H1 (cell line): ENCODE results near the gene TNFRSF11A. TPM values are rescaled to one million over a fixed set of nuclear protein-coding genes. Genes with fewer than 3 reads are reported as not detected.

ENCODE experiments used
- CTCF ChIA-PET: fragments of 300-600 bp; sonication (Branson Sonifier 250); formaldehyde crosslinking; loops from one replicate; lab custom pipeline; 2021; ENCODE audit not compliant: partially characterized antibody; lab: Charles Lee
- POLR2A ChIA-PET: fragments of 300-600 bp; sonication (Branson Sonifier 250); formaldehyde crosslinking; loops from one replicate; lab custom pipeline; 2021; ENCODE audit warnings: inconsistent platforms; ENCODE audit not compliant: partially characterized antibody; lab: Charles Lee
- DNase-seq, 2 experiments: peaks; one replicate each; pipeline versions ENCODE4 v3.0.0 to v3.0.0-alpha.2; 2010 to 2022; ENCODE audit warnings: low spot score in 2 of 2, low read depth in 1 of 2, mixed read lengths in 1 of 2
- FAIRE-seq: peaks from 2 replicates; lab custom pipeline; 2011; peaks lifted over from hg19 to GRCh38; lab: Jason Lieb, UNC
- H2AFZ ChIP-seq: 2 replicates; pipeline ENCODE4 v1.8.1; 2012; ENCODE audit warnings: low read length, inconsistent platforms
- H2AK5ac ChIP-seq: 2 replicates; pipeline ENCODE4 v1.6.1; 2013; ENCODE audit warnings: low read depth, low read length
- H2BK120ac ChIP-seq: replicated peaks from 2 replicates; pipeline ENCODE3; 2013; ENCODE audit warnings: low read depth, low read length, inconsistent platforms
- H2BK12ac ChIP-seq: 2 replicates; pipeline ENCODE4 v1.6.1; 2013; ENCODE audit warnings: low read depth, low read length
- H2BK15ac ChIP-seq: 2 replicates; pipeline ENCODE4 v1.6.1; 2013; ENCODE audit warnings: low read length
- H2BK20ac ChIP-seq: 2 replicates; pipeline ENCODE4 v1.6.1; 2013; ENCODE audit warnings: low read length
- H2BK5ac ChIP-seq: 2 replicates; pipeline ENCODE4 v1.6.1; 2013; ENCODE audit warnings: low read depth, low read length
- H3K14ac ChIP-seq: 2 replicates; pipeline ENCODE4 v1.6.1; 2013; ENCODE audit warnings: inconsistent platforms; ENCODE audit not compliant: insufficient read length
- H3K18ac ChIP-seq: 2 replicates; pipeline ENCODE4 v1.6.1; 2013; ENCODE audit warnings: low read length; ENCODE audit errors: extremely low read depth
- H3K23ac ChIP-seq: 2 replicates; pipeline ENCODE4 v1.6.1; 2013; ENCODE audit warnings: inconsistent platforms; ENCODE audit not compliant: insufficient read length
- H3K23me2 ChIP-seq: 2 replicates; pipeline ENCODE4 v1.6.1; 2013; ENCODE audit warnings: low read depth, low read length
- H3K27ac ChIP-seq: 2 replicates; pipeline ENCODE4 v1.6.1; 2011; ENCODE audit warnings: low read depth, low read length, inconsistent platforms
- H3K27me3 ChIP-seq, 4 experiments: replicated peaks in 1 of 4; 1 replicate in 1 of 4; 2 replicates in 3 of 4; pipeline versions ENCODE4 v1.6.1 to v1.8.1; 2011 to 2013; ENCODE audit warnings: low read length in 3 of 4, mild to moderate bottlenecking in 3 of 4, inconsistent platforms in 2 of 4, mixed read lengths in 2 of 4, moderate library complexity in 1 of 4; ENCODE audit not compliant: control insufficient read depth in 3 of 4, insufficient read depth in 3 of 4; ENCODE audit errors: extremely low read depth in 1 of 4
- H3K36me3 ChIP-seq, 4 experiments: 2 replicates each; pipeline versions ENCODE4 v1.6.1 to v1.8.1; 2011 to 2013; ENCODE audit warnings: mild to moderate bottlenecking in 4 of 4, low read length in 3 of 4, moderate library complexity in 2 of 4, control low read depth in 1 of 4, inconsistent platforms in 1 of 4; ENCODE audit not compliant: insufficient read depth in 4 of 4, control insufficient read depth in 2 of 4
- H3K4ac ChIP-seq: replicated peaks from 2 replicates; pipeline ENCODE3; 2013; ENCODE audit warnings: low read length, low read depth, mixed read lengths, inconsistent platforms; ENCODE audit not compliant: insufficient read length
- H3K4me1 ChIP-seq, 4 experiments: replicated peaks in 1 of 4; 1 replicate in 1 of 4; 2 replicates in 3 of 4; pipeline versions ENCODE4 v1.6.1 to v1.8.1; 2011 to 2013; ENCODE audit warnings: low read length in 3 of 4, inconsistent platforms in 2 of 4, mixed read lengths in 1 of 4; ENCODE audit not compliant: insufficient read depth in 4 of 4, control insufficient read depth in 3 of 4
- H3K4me2 ChIP-seq, 2 experiments: 2 replicates each; pipeline versions ENCODE4 v1.6.1 to v1.8.1; 2011 to 2013; ENCODE audit warnings: low read depth in 2 of 2, low read length in 2 of 2, control low read depth in 1 of 2, inconsistent platforms in 1 of 2, mild to moderate bottlenecking in 1 of 2; ENCODE audit not compliant: insufficient read depth in 1 of 2
- H3K4me3 ChIP-seq, 4 experiments: fragments of 200-600, 300-600 bp in 1 of 4; sonication (generic), shearing (Covaris generic), sonication (Bioruptor Twin) in 1 of 4; 2 replicates each; pipeline versions ENCODE4 v1.5.1 to v1.8.1; 2011 to 2016; ENCODE audit warnings: low read length in 4 of 4, low read depth in 3 of 4, control low read depth in 2 of 4, inconsistent platforms in 2 of 4, mild to moderate bottlenecking in 2 of 4, mixed read lengths in 1 of 4, moderate library complexity in 1 of 4; ENCODE audit not compliant: insufficient read depth in 2 of 4; ENCODE audit errors: extremely low read depth in 1 of 4
- H3K56ac ChIP-seq: replicated peaks from 2 replicates; pipeline ENCODE3; 2013; ENCODE audit warnings: low read depth, mild to moderate bottlenecking, mixed read lengths, low read length, inconsistent platforms; ENCODE audit not compliant: insufficient read length
- H3K79me1 ChIP-seq: 2 replicates; pipeline ENCODE4 v1.6.1; 2013; ENCODE audit warnings: low read depth, low read length, control low read depth
- H3K79me2 ChIP-seq, 2 experiments: 2 replicates each; pipeline versions ENCODE4 v1.6.1 to v1.8.1; 2012 to 2013; ENCODE audit warnings: low read length in 2 of 2, mild to moderate bottlenecking in 2 of 2, inconsistent platforms in 1 of 2; ENCODE audit not compliant: insufficient read depth in 2 of 2, control insufficient read depth in 1 of 2
- H3K9ac ChIP-seq, 4 experiments: replicated peaks in 1 of 4; 1 replicate in 1 of 4; 2 replicates in 3 of 4; pipeline versions ENCODE4 v1.6.1 to v1.8.1; 2011 to 2013; ENCODE audit warnings: low read depth in 3 of 4, low read length in 3 of 4, control low read depth in 2 of 4, mild to moderate bottlenecking in 2 of 4, moderate library complexity in 2 of 4, inconsistent platforms in 1 of 4; ENCODE audit errors: extremely low read depth in 1 of 4
- H3K9me3 ChIP-seq, 2 experiments: 2 replicates each; pipeline versions ENCODE4 v1.6.1 to v1.8.1; 2012 to 2013; ENCODE audit warnings: mild to moderate bottlenecking in 2 of 2, moderate library complexity in 2 of 2, control low read depth in 1 of 2, inconsistent platforms in 1 of 2, low read depth in 1 of 2, low read length in 1 of 2, mixed read lengths in 1 of 2; ENCODE audit not compliant: insufficient read depth in 2 of 2
- H4K20me1 ChIP-seq, 2 experiments: replicated peaks in 1 of 2; 2 replicates each; pipeline versions ENCODE3 to v1.8.1; 2011 to 2013; ENCODE audit warnings: inconsistent platforms in 2 of 2, low read length in 2 of 2, mild to moderate bottlenecking in 1 of 2; ENCODE audit not compliant: insufficient read depth in 2 of 2, control insufficient read depth in 1 of 2
- H4K5ac ChIP-seq: 2 replicates; pipeline ENCODE4 v1.6.1; 2013; ENCODE audit warnings: low read length, low read depth, mixed read lengths, inconsistent platforms; ENCODE audit not compliant: insufficient read length
- H4K8ac ChIP-seq: 2 replicates; pipeline ENCODE4 v1.8.0; 2013; ENCODE audit warnings: mild to moderate bottlenecking, moderate library complexity, low read length, inconsistent platforms; ENCODE audit not compliant: insufficient read depth; ENCODE audit errors: extremely low read depth
- H4K91ac ChIP-seq: replicated peaks from 2 replicates; pipeline ENCODE3; 2013; ENCODE audit warnings: low read length, mixed read lengths, inconsistent platforms; ENCODE audit not compliant: insufficient read length
- CHD2 ChIP-seq: IDR thresholded peaks from 2 replicates; pipeline ENCODE4 v1.6.1; 2012; ENCODE audit warnings: low read length, improper control_type of control experiment
- SIRT6 ChIP-seq: IDR thresholded peaks from one replicate; pipeline ENCODE4 v1.7.1; 2012; ENCODE audit warnings: low read length, inconsistent platforms
- WGBS, 2 experiments: shearing (Covaris generic) in 1 of 2; methylation state at CpG; one replicate each; pipeline versions ENCODE4 v1.1.6 to v1.1.7; 2013 to 2015; ENCODE audit warnings: low lambda C conversion rate in 2 of 2, mixed read lengths in 2 of 2, inconsistent platforms in 1 of 2, low coverage in 1 of 2, missing lambda C conversion rate in 1 of 2; ENCODE audit not compliant: insufficient replicate concordance in 2 of 2, insufficient coverage in 1 of 2, insufficient read length in 1 of 2; ENCODE audit errors: extremely low coverage in 1 of 2, missing lambda C conversion rate in 1 of 2; 5-methylcytosine and 5-hydroxymethylcytosine counted together
- polyA plus RNA-seq, 7 experiments: library from polyadenylated mRNA; depleted of rRNA in 3 of 7; stranded (reverse) in 5 of 7; unstranded in 2 of 7; fragments of >200 nt in 5 of 7; fragments of 200-250 nt in 2 of 7; gene quantifications; 1 replicate in 5 of 7; 2 replicates in 1 of 7; 4 replicates in 1 of 7; pipeline versions ENCODE4 v1.2.1 to v1.2.3, GENCODE V29; 2011 to 2013; ENCODE audit warnings: missing spikeins in 2 of 7, mixed read lengths in 2 of 7
- total RNA-seq: library from RNA; stranded (reverse); fragmentation: NEBNext Ultra II Directional; extraction: Animal tissue kit (Norgen Biotek cat#: 25700); gene quantifications from 2 replicates; pipeline ENCODE4 v1.2.1, GENCODE V29; 2021
- TF ChIP-seq, protein P1 (sequence below), 3 experiments: IDR thresholded peaks; 1 replicate in 2 of 3; 2 replicates in 1 of 3; pipeline versions ENCODE4 v1.5.1 to v1.6.1; 2011; ENCODE audit warnings: low read length in 3 of 3, mild to moderate bottlenecking in 3 of 3, inconsistent platforms in 2 of 3, low read depth in 1 of 3, moderate library complexity in 1 of 3; ENCODE audit not compliant: insufficient read depth in 1 of 3; ENCODE audit errors: control extremely low read depth in 1 of 3

TNFRSF11A gene
- total and polyA plus RNA-seq, 2 of the 8 experiments (the other 6 are each of a cell fraction or from before 2014, with no cell fraction given) = 8.7 to 10.6 TPM

DNA sequence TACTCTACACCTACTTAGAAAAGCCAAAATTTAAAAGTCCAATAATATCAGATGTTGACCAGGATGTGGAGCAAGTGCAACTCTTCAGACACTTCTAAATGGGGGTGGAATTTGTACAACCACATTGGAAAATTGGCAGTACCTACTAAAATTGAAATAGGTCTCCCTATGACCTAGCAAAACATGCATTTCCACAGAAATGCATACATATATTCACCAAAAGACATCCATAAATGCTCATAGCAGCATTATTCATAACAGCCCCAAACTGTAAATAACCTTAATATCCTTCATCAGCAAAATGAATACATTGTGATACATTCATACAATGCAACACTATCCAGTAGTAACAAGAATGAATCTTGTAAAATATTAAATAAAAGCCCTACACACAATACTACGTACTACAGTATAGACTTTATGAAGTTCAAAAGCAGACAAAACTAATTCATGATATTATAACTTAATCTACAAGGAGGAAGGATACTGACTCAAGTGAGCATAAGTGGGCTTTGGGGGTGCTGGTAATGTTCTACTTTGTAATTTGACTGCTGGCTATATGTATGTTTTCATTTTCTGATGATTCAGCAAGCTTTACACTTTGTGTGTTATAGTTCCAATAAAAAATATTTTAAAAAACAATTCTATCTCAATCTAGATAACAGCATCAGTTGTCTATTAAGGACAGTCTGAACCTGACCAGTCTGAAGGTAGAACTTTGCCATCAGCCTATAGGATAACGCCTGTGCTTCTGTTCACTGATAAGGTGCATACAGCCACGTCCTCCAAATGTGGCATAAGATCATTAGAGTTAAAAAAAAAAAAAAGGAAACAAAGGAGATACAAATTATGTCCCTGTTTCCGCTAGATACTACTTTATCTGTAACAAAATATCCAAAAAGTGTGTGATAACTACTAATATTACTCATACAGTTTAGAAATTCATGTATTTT is 6.6 kb upstream of the TNFRSF11A start:
- Histone ChIP-seq H2BK5ac (no peak overlapping the region), H3K4me1 (peaks cover 2 to 11% (median 5%) of the 10 kb centered on the region in 4 experiments; a peak in 3 of 7 replicates), H2BK120ac (no peak overlapping the region), H3K4ac (no peak overlapping the region), H4K8ac (no peak overlapping the region), H4K5ac (no peak overlapping the region), H3K18ac (no peak overlapping the region), H2BK12ac (no peak overlapping the region), H3K4me2 (no peak overlapping the region), H3K27me3 (no peaks in the 10 kb centered on the region; a peak in 1 of 7 replicates), H3K9ac (no peak overlapping the region), H2BK15ac (no peak overlapping the region), H2AK5ac (no peak overlapping the region), H3K23me2 (no peaks in the 10 kb centered on the region; the same call in 1 of the 2 replicates), H3K79me2 (no peaks in the 10 kb centered on the region), H2AFZ (no peak overlapping the region), H3K56ac (no peak overlapping the region), H3K14ac (no peak overlapping the region), H3K36me3 (no peaks in the 10 kb centered on the region), H3K27ac (no peak overlapping the region), H3K23ac (no peak overlapping the region), H3K79me1 (no peaks in the 10 kb centered on the region), H4K91ac (no peak overlapping the region), H3K9me3 (no peaks in the 10 kb centered on the region), H3K4me3 (no peak overlapping the region), H2BK20ac (no peak overlapping the region), H4K20me1 (no peaks in the 10 kb centered on the region)
- ChIA-PET POLR2A (no interaction called here), CTCF (no interaction called here)
- WGBS, 2 experiments = 84% methylated on average over 4 of the region's 4 CpGs; no CpG with 5 or more reads in 1 of the 2 experiments
- FAIRE-seq (no peak), DNase-seq (no peak)
- TF ChIP-seq SIRT6 = no peak
- TF ChIP-seq, protein P1, sequence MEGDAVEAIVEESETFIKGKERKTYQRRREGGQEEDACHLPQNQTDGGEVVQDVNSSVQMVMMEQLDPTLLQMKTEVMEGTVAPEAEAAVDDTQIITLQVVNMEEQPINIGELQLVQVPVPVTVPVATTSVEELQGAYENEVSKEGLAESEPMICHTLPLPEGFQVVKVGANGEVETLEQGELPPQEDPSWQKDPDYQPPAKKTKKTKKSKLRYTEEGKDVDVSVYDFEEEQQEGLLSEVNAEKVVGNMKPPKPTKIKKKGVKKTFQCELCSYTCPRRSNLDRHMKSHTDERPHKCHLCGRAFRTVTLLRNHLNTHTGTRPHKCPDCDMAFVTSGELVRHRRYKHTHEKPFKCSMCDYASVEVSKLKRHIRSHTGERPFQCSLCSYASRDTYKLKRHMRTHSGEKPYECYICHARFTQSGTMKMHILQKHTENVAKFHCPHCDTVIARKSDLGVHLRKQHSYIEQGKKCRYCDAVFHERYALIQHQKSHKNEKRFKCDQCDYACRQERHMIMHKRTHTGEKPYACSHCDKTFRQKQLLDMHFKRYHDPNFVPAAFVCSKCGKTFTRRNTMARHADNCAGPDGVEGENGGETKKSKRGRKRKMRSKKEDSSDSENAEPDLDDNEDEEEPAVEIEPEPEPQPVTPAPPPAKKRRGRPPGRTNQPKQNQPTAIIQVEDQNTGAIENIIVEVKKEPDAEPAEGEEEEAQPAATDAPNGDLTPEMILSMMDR (IDR thresholded peaks at IDR 0.05; ENCODE audit: control extremely low read depth in 1 of 3, insufficient read depth in 1 of 3, low read depth in 1 of 3, low read length in 3 of 3) = no peak
- no peak for TF ChIP-seq CHD2
